HepG2 (cell line): ENCODE measurements around the gene PRKACG. TPM values are rescaled to one million over a fixed set of nuclear protein-coding genes. Genes with fewer than 3 reads are reported as not detected.

Experiments used
- ATAC-seq: fragments of 200-7000 bp; cut with Tn5 transposase; 3 replicates; pipeline ENCODE4 v1.9.1; 2020; ENCODE audit warnings: mild to moderate bottlenecking, moderate library complexity
- BruUV-seq: library from RNA; stranded (reverse); fragments of 400-500 nt; replicated peaks from 2 replicates; lab custom pipeline; 2021; lab: Mats Ljungman, UMichigan
- CTCF ChIA-PET: fragments of 300-600 bp; formaldehyde crosslinking; extraction: SDS; loops from one replicate; lab custom pipeline; 2021; ENCODE audit warnings: low total read pairs, inconsistent platforms, low intra/inter-chr PET ratio; lab: Yijun Ruan, JAX
- POLR2A ChIA-PET: fragments of 350-600 bp; sonication (Branson Sonifier 250); formaldehyde crosslinking; loops from one replicate; lab custom pipeline; 2020; ENCODE audit warnings: antibody characterized with exemption, inconsistent platforms; lab: Yijun Ruan, JAX
- DNase-seq: peaks from one replicate; pipeline ENCODE4 v3.0.0-alpha.2; 2015; ENCODE audit warnings: low spot score
- FAIRE-seq: peaks from 3 replicates; lab custom pipeline; 2011; peaks lifted over from hg19 to GRCh38; lab: Jason Lieb, UNC
- H2AFZ ChIP-seq: one replicate; pipeline ENCODE4 v1.6.1; 2011; ENCODE audit warnings: low read length, inconsistent platforms
- H3K27ac ChIP-seq: fragments of 300-600 bp; 3 replicates; pipeline ENCODE4 v1.8.0; 2011; ENCODE audit warnings: mixed run types, mild to moderate bottlenecking, mixed read lengths, low read length, inconsistent platforms; ENCODE audit not compliant: insufficient read depth; ENCODE audit errors: extremely low read length
- H3K27me3 ChIP-seq, 2 experiments: fragments of 200-600 bp in 1 of 2; 2 replicates in 1 of 2; 3 replicates in 1 of 2; pipeline versions ENCODE4 v1.6.0 to v1.8.0; 2011; ENCODE audit warnings: low read length in 2 of 2, mild to moderate bottlenecking in 2 of 2, moderate library complexity in 2 of 2, inconsistent platforms in 1 of 2; ENCODE audit not compliant: insufficient read depth in 2 of 2, control insufficient read depth in 1 of 2
- H3K36me3 ChIP-seq, 2 experiments: fragments of 200-600 bp in 1 of 2; replicated peaks in 1 of 2; 2 replicates in 1 of 2; 3 replicates in 1 of 2; pipeline versions ENCODE4 v1.5.1 to v1.8.0; 2011; ENCODE audit warnings: low read length in 2 of 2, inconsistent platforms in 1 of 2; ENCODE audit not compliant: insufficient read depth in 2 of 2, control insufficient read depth in 1 of 2
- H3K4me1 ChIP-seq: 2 replicates; pipeline ENCODE4 v1.5.1; 2012; ENCODE audit warnings: low read length, inconsistent platforms; ENCODE audit not compliant: insufficient read depth
- H3K4me2 ChIP-seq: 2 replicates; pipeline ENCODE4 v1.6.0; 2011; ENCODE audit warnings: low read depth, low read length, inconsistent platforms
- H3K4me3 ChIP-seq, 3 experiments: fragments of 200-600 bp in 1 of 3; sonication (generic), shearing (Covaris generic) in 1 of 3; replicated peaks in 1 of 3; 2 replicates each; pipeline ENCODE4 v1.5.1; 2011 to 2016; ENCODE audit warnings: low read length in 3 of 3, inconsistent platforms in 2 of 3, low read depth in 2 of 3, mild to moderate bottlenecking in 2 of 3, control low read depth in 1 of 3, mixed read lengths in 1 of 3; ENCODE audit not compliant: insufficient read depth in 1 of 3
- H3K79me2 ChIP-seq: one replicate; pipeline ENCODE4 v1.6.1; 2011; ENCODE audit warnings: low read length, inconsistent platforms; ENCODE audit not compliant: insufficient read depth
- H3K9ac ChIP-seq: 2 replicates; pipeline ENCODE4 v1.6.0; 2011; ENCODE audit warnings: mild to moderate bottlenecking, low read depth, low read length, inconsistent platforms; ENCODE audit not compliant: insufficient read depth
- H3K9me3 ChIP-seq: 2 replicates; pipeline ENCODE4 v1.5.1; 2012; ENCODE audit warnings: mild to moderate bottlenecking, low read length
- H4K20me1 ChIP-seq: 2 replicates; pipeline ENCODE4 v1.6.0; 2011; ENCODE audit warnings: inconsistent platforms, mild to moderate bottlenecking, low read length, moderate library complexity; ENCODE audit not compliant: insufficient read depth
- ADNP ChIP-seq: sonication (generic); formaldehyde crosslinking; IDR thresholded peaks from 2 replicates; pipeline ENCODE4 v1.4.0; 2020; ENCODE audit warnings: missing genetic modification reagents
- ARID2 ChIP-seq: sonication (generic); formaldehyde crosslinking; IDR thresholded peaks from 2 replicates; pipeline ENCODE4 v1.8.1; 2022; ENCODE audit warnings: mild to moderate bottlenecking, missing genetic modification reagents, borderline replicate concordance
- ATF1 ChIP-seq: IDR thresholded peaks from 2 replicates; pipeline ENCODE4 v1.6.1; 2016; ENCODE audit warnings: mild to moderate bottlenecking, control low read depth
- CBX1 ChIP-seq: IDR thresholded peaks from one replicate; pipeline ENCODE4 v1.6.1; 2016; ENCODE audit warnings: antibody characterized with exemption, low read depth
- HNRNPL ChIP-seq: fragments of 200-400 bp; formaldehyde crosslinking; IDR thresholded peaks from 2 replicates; pipeline ENCODE4 v1.6.1; 2017; ENCODE audit warnings: mild to moderate bottlenecking, low read depth, low read length
- MXI1 ChIP-seq: IDR thresholded peaks from 3 replicates; pipeline ENCODE4 v1.6.1; 2012; ENCODE audit warnings: low read depth, low read length, inconsistent platforms, borderline replicate concordance
- NR3C1 ChIP-seq: sonication (generic); formaldehyde crosslinking; IDR thresholded peaks from 2 replicates; pipeline ENCODE4 v1.4.0; 2020; ENCODE audit warnings: missing genetic modification reagents
- WIZ ChIP-seq: sonication (generic); formaldehyde crosslinking; IDR thresholded peaks from 2 replicates; pipeline ENCODE4 v1.5.1; 2020; ENCODE audit warnings: mild to moderate bottlenecking, missing genetic modification reagents
- ZNF431 ChIP-seq: sonication (generic); formaldehyde crosslinking; IDR thresholded peaks from 2 replicates; pipeline ENCODE4 v1.9.0; 2022; ENCODE audit warnings: missing genetic modification reagents, low read depth, mild to moderate bottlenecking, borderline replicate concordance
- whole genome bisulfite sequencing: methylation state at CpG from one replicate; pipeline ENCODE4 v1.1.6; 2017; ENCODE audit warnings: low lambda C conversion rate; 5-methylcytosine and 5-hydroxymethylcytosine counted together
- in situ Hi-C: cut with HindIII; loops from 2 replicates; pipeline ENCODE4 v1.10.0; 2017; ENCODE audit warnings: low pct_unique_long_range_greater_than_20kb; ENCODE audit not compliant: extremely low pct_ligation_motif_present
- intact Hi-C: fragments of 100-400 bp; cut with micrococcal nuclease; formaldehyde crosslinking; loops from one replicate; pipeline ENCODE4 v1.10.0; 2022; ENCODE audit not compliant: unreplicated experiment
- polyA plus RNA-seq, 8 experiments: library from polyadenylated mRNA; depleted of rRNA in 3 of 8; stranded (reverse) in 7 of 8; unstranded in 1 of 8; fragments of >200 nt; fragmentation: Illumina TruSeq in 4 of 8; extraction: Trizol in 4 of 8; gene quantifications; 2 replicates each; pipeline versions ENCODE4 v1.2.1 to v1.2.3, GENCODE V29; 2011 to 2016; ENCODE audit warnings: low read depth in 4 of 8, missing spikeins in 1 of 8, mixed read lengths in 1 of 8; ENCODE audit not compliant: insufficient read depth in 1 of 8
- total RNA-seq, 5 experiments: library from RNA; depleted of rRNA; stranded (reverse); fragments of >200 nt; fragmentation: Illumina TruSeq; extraction: Trizol; gene quantifications; 2 replicates each; pipeline ENCODE4 v1.2.3, GENCODE V29; 2016; ENCODE audit warnings: low read depth in 1 of 5
- TF ChIP-seq, protein P1 (sequence below): sonication (generic); formaldehyde crosslinking; IDR thresholded peaks from 2 replicates; pipeline ENCODE4 v1.9.0; 2021; ENCODE audit warnings: missing genetic modification reagents, borderline replicate concordance
- TF ChIP-seq, protein P2 (sequence below): sonication (generic); formaldehyde crosslinking; IDR thresholded peaks from 2 replicates; pipeline ENCODE4 v1.9.0; 2021; ENCODE audit warnings: missing genetic modification reagents, mild to moderate bottlenecking, borderline replicate concordance
- TF ChIP-seq, protein P3 (sequence below): sonication (generic); formaldehyde crosslinking; IDR thresholded peaks from 2 replicates; pipeline ENCODE4 v1.8.0; 2023; ENCODE audit warnings: mild to moderate bottlenecking, missing genetic modification reagents
- TF ChIP-seq, protein P4 (sequence below): sonication (generic); formaldehyde crosslinking; IDR thresholded peaks from 2 replicates; pipeline ENCODE4 v1.5.0; 2020; ENCODE audit warnings: missing genetic modification reagents

PRKACG gene
- total and polyA plus RNA-seq, 2 of the 13 experiments (the other 11 are each of a cell fraction or from before 2014, with no cell fraction given) = not detected

DNA sequence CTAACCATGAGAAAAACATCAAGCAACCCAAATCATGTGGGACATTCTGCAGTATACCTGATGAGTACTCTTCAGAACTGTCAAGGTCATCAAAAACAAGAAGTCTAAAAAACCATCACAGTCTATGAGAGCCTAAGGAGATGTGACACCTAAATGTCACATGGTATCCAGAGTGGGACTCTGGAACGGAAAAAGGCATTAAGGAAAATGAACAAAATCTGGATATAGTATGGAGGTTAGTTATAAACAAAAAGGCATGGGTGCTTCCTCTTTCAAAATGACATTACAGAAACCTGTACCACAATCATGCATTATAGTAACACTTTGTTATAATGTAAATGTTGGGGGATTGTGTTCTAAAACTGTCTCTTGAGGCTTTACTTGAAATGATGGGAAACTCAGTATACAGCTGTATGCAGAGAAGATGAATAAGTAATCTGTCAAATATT is 47.4 kb downstream of the PRKACG start (continued):
- TF ChIP-seq, protein P1, sequence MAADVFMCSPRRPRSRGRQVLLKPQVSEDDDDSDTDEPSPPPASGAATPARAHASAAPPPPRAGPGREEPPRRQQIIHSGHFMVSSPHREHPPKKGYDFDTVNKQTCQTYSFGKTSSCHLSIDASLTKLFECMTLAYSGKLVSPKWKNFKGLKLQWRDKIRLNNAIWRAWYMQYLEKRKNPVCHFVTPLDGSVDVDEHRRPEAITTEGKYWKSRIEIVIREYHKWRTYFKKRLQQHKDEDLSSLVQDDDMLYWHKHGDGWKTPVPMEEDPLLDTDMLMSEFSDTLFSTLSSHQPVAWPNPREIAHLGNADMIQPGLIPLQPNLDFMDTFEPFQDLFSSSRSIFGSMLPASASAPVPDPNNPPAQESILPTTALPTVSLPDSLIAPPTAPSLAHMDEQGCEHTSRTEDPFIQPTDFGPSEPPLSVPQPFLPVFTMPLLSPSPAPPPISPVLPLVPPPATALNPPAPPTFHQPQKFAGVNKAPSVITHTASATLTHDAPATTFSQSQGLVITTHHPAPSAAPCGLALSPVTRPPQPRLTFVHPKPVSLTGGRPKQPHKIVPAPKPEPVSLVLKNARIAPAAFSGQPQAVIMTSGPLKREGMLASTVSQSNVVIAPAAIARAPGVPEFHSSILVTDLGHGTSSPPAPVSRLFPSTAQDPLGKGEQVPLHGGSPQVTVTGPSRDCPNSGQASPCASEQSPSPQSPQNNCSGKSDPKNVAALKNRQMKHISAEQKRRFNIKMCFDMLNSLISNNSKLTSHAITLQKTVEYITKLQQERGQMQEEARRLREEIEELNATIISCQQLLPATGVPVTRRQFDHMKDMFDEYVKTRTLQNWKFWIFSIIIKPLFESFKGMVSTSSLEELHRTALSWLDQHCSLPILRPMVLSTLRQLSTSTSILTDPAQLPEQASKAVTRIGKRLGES (CRISPR knock-in tag) = no peak

DNA sequence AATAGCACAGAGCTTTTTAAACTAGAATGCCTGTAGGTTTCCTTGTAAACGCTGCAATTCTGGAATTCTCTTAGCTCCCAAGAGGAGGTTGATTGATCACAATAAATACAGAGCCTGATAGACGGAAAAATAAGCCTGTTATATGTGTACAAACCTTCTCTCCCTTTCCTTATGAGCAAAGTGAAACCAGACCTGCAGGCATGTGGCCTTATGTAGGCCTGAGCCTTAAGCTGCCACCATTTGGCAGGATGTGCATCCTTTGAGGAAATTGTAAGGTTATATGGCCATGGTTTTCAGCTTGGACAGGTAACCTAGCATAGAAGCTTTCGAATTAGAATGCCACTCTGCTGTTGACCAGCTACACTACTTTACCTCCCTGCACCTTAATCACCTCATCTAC is 49.1 kb downstream of the PRKACG start:
- Histone ChIP-seq H3K79me2 (no peaks in the 10 kb centered on the region), H4K20me1 (no peaks in the 10 kb centered on the region), H3K27me3 (no peaks in the 10 kb centered on the region), H3K4me3 (no peak overlapping the region), H3K9ac (no peak overlapping the region), H3K36me3 (no peaks in the 10 kb centered on the region; a peak in 1 of 5 replicates), H3K4me2 (no peak overlapping the region), H3K4me1 (peaks cover 54% of the 10 kb centered on the region), H3K9me3 (no peaks in the 10 kb centered on the region), H2AFZ (no peak overlapping the region), H3K27ac (no peak overlapping the region)
- no TSS peak for BruUV-seq
- FAIRE-seq (no peak), ATAC-seq (no peak), DNase-seq (no peak)
- POLR2A ChIA-PET = no interaction called here
- intact Hi-C loops = no loop called here
- WGBS = 98% methylated on average over 3 of the region's 3 CpGs
- CTCF ChIA-PET = no interaction called here
- in situ Hi-C loops = loop anchor here (10.0 kb wide), 1 partner anchor 180 kb away; a partner anchor contains a TSS
- no peak for TF ChIP-seq ADNP (CRISPR knock-in tag)
- no peak for TF ChIP-seq WIZ (CRISPR knock-in tag)
- no peak for TF ChIP-seq CBX1
- no peak for TF ChIP-seq ATF1 (CRISPR knock-in tag)
- no peak for TF ChIP-seq ZNF431 (CRISPR knock-in tag)
- TF ChIP-seq, protein P2, sequence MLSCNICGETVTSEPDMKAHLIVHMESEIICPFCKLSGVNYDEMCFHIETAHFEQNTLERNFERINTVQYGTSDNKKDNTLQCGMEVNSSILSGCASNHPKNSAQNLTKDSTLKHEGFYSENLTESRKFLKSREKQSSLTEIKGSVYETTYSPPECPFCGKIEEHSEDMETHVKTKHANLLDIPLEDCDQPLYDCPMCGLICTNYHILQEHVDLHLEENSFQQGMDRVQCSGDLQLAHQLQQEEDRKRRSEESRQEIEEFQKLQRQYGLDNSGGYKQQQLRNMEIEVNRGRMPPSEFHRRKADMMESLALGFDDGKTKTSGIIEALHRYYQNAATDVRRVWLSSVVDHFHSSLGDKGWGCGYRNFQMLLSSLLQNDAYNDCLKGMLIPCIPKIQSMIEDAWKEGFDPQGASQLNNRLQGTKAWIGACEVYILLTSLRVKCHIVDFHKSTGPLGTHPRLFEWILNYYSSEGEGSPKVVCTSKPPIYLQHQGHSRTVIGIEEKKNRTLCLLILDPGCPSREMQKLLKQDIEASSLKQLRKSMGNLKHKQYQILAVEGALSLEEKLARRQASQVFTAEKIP (CRISPR knock-in tag) = no peak
- TF ChIP-seq, protein P3, sequence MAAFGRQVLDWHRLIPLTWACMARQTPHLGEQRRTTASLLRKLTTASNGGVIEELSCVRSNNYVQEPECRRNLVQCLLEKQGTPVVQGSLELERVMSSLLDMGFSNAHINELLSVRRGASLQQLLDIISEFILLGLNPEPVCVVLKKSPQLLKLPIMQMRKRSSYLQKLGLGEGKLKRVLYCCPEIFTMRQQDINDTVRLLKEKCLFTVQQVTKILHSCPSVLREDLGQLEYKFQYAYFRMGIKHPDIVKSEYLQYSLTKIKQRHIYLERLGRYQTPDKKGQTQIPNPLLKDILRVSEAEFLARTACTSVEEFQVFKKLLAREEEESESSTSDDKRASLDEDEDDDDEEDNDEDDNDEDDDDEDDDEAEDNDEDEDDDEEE (CRISPR knock-in tag) = no peak
- TF ChIP-seq ARID2 (CRISPR knock-in tag) = no peak
- TF ChIP-seq NR3C1 (CRISPR knock-in tag) = no peak
- TF ChIP-seq HNRNPL = no peak
- TF ChIP-seq, protein P4, sequence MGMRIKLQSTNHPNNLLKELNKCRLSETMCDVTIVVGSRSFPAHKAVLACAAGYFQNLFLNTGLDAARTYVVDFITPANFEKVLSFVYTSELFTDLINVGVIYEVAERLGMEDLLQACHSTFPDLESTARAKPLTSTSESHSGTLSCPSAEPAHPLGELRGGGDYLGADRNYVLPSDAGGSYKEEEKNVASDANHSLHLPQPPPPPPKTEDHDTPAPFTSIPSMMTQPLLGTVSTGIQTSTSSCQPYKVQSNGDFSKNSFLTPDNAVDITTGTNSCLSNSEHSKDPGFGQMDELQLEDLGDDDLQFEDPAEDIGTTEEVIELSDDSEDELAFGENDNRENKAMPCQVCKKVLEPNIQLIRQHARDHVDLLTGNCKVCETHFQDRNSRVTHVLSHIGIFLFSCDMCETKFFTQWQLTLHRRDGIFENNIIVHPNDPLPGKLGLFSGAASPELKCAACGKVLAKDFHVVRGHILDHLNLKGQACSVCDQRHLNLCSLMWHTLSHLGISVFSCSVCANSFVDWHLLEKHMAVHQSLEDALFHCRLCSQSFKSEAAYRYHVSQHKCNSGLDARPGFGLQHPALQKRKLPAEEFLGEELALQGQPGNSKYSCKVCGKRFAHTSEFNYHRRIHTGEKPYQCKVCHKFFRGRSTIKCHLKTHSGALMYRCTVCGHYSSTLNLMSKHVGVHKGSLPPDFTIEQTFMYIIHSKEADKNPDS (CRISPR knock-in tag) = no peak
- TF ChIP-seq MXI1 = no peak
